ENCODE measurements around the gene CRADD. TPM values are rescaled to one million over a fixed set of nuclear protein-coding genes. Genes with fewer than 3 reads are reported as not detected.

CRADD gene
- total RNA-seq, 2 experiments from 2014 or later: 5.8 to 9.2 TPM

DNA sequence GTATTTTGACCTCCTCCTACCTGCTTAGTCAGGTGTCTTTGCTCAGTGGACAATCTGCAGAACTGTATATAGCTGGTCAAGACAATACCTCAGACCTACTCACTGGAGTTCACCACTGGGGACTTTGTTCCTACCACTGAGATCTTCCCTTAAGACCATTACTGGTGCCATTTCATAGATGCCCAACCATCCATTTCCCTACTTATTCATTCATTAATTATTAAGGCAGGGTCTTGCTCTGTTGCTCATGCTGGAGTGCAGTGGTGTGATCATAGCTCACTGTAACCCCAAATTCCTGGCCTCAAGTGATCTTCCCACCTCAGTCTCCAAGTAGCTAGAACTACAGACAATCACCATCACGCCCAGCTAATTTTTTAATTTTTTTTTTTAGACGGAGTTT lies 22.8 kb upstream of the CRADD start:
- Mint-ChIP-seq H3K4me1 (ENCODE audit: low read depth) (no peaks in the 10 kb centered on the region), H3K27me3 (no peaks in the 10 kb centered on the region), H3K36me3 (ENCODE audit: low read depth) (no peaks in the 10 kb centered on the region), H3K9me3 (no peaks in the 10 kb centered on the region), H3K4me3 (no peak overlapping the region), H3K27ac (no peak overlapping the region)
- ChIA-PET CTCF (no interaction called here), POLR2A (interaction anchor here (0.8 kb wide), 1 partner anchor 22 kb away, joined by 3 read pairs; no protein-coding TSS in a partner anchor)
- no peaks in the 10 kb centered on the region for H3K27me3 ChIP-seq (ENCODE audit: control insufficient read depth in 1 of 2, insufficient read depth in 2 of 2, low read length in 2 of 2)
- no peaks in the 10 kb centered on the region for H3K9me3 ChIP-seq (ENCODE audit: control insufficient read depth in 1 of 2, insufficient read depth in 1 of 2, low read length in 2 of 2)
- intact Hi-C loops (cut with DNase I, micrococcal nuclease): no loop called here
- no peak overlapping the region for H3K4me3 ChIP-seq (ENCODE audit: low read length)
- H3K27ac ChIP-seq (ENCODE audit: low read depth in 1 of 2, low read length in 2 of 2): no peak overlapping the region
- no peaks in the 10 kb centered on the region for H3K36me3 ChIP-seq (ENCODE audit: insufficient read depth, low read length)
- TF ChIP-seq, protein P1, sequence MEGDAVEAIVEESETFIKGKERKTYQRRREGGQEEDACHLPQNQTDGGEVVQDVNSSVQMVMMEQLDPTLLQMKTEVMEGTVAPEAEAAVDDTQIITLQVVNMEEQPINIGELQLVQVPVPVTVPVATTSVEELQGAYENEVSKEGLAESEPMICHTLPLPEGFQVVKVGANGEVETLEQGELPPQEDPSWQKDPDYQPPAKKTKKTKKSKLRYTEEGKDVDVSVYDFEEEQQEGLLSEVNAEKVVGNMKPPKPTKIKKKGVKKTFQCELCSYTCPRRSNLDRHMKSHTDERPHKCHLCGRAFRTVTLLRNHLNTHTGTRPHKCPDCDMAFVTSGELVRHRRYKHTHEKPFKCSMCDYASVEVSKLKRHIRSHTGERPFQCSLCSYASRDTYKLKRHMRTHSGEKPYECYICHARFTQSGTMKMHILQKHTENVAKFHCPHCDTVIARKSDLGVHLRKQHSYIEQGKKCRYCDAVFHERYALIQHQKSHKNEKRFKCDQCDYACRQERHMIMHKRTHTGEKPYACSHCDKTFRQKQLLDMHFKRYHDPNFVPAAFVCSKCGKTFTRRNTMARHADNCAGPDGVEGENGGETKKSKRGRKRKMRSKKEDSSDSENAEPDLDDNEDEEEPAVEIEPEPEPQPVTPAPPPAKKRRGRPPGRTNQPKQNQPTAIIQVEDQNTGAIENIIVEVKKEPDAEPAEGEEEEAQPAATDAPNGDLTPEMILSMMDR (IDR thresholded peaks at IDR 0.05): no peak
- DNase-seq (no peak), ATAC-seq (ENCODE audit: poor library complexity) (no peak)
- H3K4me1 ChIP-seq (ENCODE audit: insufficient read depth, low read length): no peaks in the 10 kb centered on the region

DNA sequence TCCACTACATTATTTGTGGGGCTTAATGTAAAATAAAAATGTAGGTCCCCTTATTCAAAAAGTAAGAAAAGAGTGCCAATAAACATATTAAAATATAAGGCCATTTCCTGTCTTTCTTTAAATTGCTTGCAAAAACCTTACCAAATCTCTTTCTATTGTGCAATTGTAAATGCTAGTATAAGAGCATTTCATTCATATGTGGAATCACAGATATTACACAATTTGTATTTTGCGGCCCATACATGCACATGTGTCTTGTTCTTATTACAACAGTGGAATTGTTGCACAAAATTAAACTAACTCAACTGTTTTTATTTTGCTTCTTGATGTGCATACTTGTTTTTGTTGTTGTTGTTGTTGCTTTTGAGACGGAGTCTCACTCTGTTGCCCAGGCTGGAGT lies 20.1 kb upstream of the CRADD start:
- Histone ChIP-seq H3K36me3 (ENCODE audit: insufficient read depth, low read length) (no peaks in the 10 kb centered on the region), H3K9me3 (ENCODE audit: control insufficient read depth in 1 of 2, insufficient read depth in 1 of 2, low read length in 2 of 2) (no peaks in the 10 kb centered on the region), H3K27ac (ENCODE audit: low read depth in 1 of 2, low read length in 2 of 2) (no peak overlapping the region), H3K4me1 (ENCODE audit: insufficient read depth, low read length) (no peaks in the 10 kb centered on the region), H3K4me3 (ENCODE audit: low read length) (no peak overlapping the region), H3K27me3 (ENCODE audit: control insufficient read depth in 1 of 2, insufficient read depth in 2 of 2, low read length in 2 of 2) (no peaks in the 10 kb centered on the region)
- H3K4me1 Mint-ChIP-seq (ENCODE audit: low read depth): no peaks in the 10 kb centered on the region
- ATAC-seq (ENCODE audit: poor library complexity): no peak
- H3K9me3 Mint-ChIP-seq: no peaks in the 10 kb centered on the region
- H3K4me3 Mint-ChIP-seq: no peak overlapping the region
- POLR2A ChIA-PET: no interaction called here
- TF ChIP-seq, protein P1 (IDR thresholded peaks at IDR 0.05): no peak
- H3K36me3 Mint-ChIP-seq (ENCODE audit: low read depth): no peaks in the 10 kb centered on the region
- intact Hi-C loops (cut with DNase I, micrococcal nuclease): no loop called here
- H3K27ac Mint-ChIP-seq: no peak overlapping the region
- no peaks in the 10 kb centered on the region for H3K27me3 Mint-ChIP-seq
- CTCF ChIA-PET: no interaction called here
- DNase-seq: no peak

DNA sequence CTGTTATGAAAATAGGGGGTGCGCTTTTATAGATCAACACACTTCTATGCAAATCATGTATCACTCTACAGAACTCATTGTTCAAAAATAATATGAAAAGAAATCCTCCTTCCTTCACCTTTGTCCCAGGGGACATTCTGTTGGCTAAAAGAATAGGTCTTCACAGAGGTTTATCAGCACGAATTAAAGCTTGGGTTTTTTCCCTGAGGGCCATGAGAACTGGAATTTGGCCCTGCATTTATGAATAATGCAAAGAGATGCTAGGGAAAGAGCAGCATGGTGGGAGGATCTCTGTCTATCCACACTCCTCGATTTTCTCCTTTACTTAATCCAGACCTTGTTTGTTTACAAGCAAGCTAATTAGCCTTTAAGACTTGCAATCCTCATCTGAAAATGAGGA lies 16.2 kb upstream of the CRADD start:
- ChIA-PET CTCF (no interaction called here), POLR2A (no interaction called here)
- Histone ChIP-seq H3K4me1 (ENCODE audit: insufficient read depth, low read length) (no peaks in the 10 kb centered on the region), H3K9me3 (ENCODE audit: control insufficient read depth in 1 of 2, insufficient read depth in 1 of 2, low read length in 2 of 2) (no peaks in the 10 kb centered on the region), H3K27ac (ENCODE audit: low read depth in 1 of 2, low read length in 2 of 2) (no peak overlapping the region), H3K36me3 (ENCODE audit: insufficient read depth, low read length) (no peaks in the 10 kb centered on the region), H3K27me3 (ENCODE audit: control insufficient read depth in 1 of 2, insufficient read depth in 2 of 2, low read length in 2 of 2) (no peaks in the 10 kb centered on the region), H3K4me3 (ENCODE audit: low read length) (no peak overlapping the region)
- DNase-seq (no peak), ATAC-seq (ENCODE audit: poor library complexity) (no peak)
- H3K36me3 Mint-ChIP-seq (ENCODE audit: low read depth): no peaks in the 10 kb centered on the region
- no peak overlapping the region for H3K4me3 Mint-ChIP-seq
- H3K27ac Mint-ChIP-seq: no peak overlapping the region
- TF ChIP-seq, protein P1 (IDR thresholded peaks at IDR 0.05): no peak
- no peaks in the 10 kb centered on the region for H3K27me3 Mint-ChIP-seq
- no peaks in the 10 kb centered on the region for H3K4me1 Mint-ChIP-seq (ENCODE audit: low read depth)
- intact Hi-C loops (cut with DNase I, micrococcal nuclease): no loop called here
- H3K9me3 Mint-ChIP-seq: no peaks in the 10 kb centered on the region

All from CD4-positive, alpha-beta T cell (primary cell).